PC-9 (cell line): Measurements from ENCODE around the gene DICER1. TPM values are rescaled to one million over a fixed set of nuclear protein-coding genes. Genes with fewer than 3 reads are reported as not detected.

Experiments
- BruUV-seq: library from RNA; stranded (reverse); fragments of 400-500 nt; replicated peaks from 2 replicates; lab custom pipeline; 2021; lab: Mats Ljungman, UMichigan
- CTCF ChIA-PET: fragments of 300-600 bp; sonication (Branson Sonifier 250); formaldehyde crosslinking; loops from one replicate; lab custom pipeline; 2022; ENCODE audit warnings: antibody characterized with exemption; lab: Charles Lee
- POLR2A ChIA-PET: fragments of 300-600 bp; sonication (Branson Sonifier 250); formaldehyde crosslinking; loops from one replicate; lab custom pipeline; 2022; ENCODE audit warnings: antibody characterized with exemption; ENCODE audit not compliant: unreplicated experiment; lab: Charles Lee
- DNase-seq, 2 experiments: peaks; one replicate each; pipeline versions ENCODE4 v3.0.0 to v3.0.0-alpha.2; 2015 to 2022; ENCODE audit warnings: mixed read lengths in 1 of 2
- H2AFZ ChIP-seq: fragments of 200-600 bp; sonication (generic); 2 replicates; pipeline ENCODE4 v1.8.1; 2017; ENCODE audit warnings: antibody characterized with exemption
- H3F3A ChIP-seq: fragments of 200-600 bp; sonication (generic); 2 replicates; pipeline ENCODE4 v1.8.1; 2017; ENCODE audit warnings: antibody characterized with exemption, mild to moderate bottlenecking, low read depth; ENCODE audit not compliant: insufficient read depth
- H3K27ac ChIP-seq: fragments of 200-600 bp; sonication (generic); 2 replicates; pipeline ENCODE4 v1.6.1; 2016; ENCODE audit warnings: mixed run types
- H3K27me3 ChIP-seq: fragments of 200-600 bp; sonication (generic); 2 replicates; pipeline ENCODE4 v1.6.1; 2016; ENCODE audit warnings: low read depth, mixed run types; ENCODE audit not compliant: insufficient read depth
- H3K36me3 ChIP-seq: fragments of 200-600 bp; sonication (generic); 2 replicates; pipeline ENCODE4 v1.6.1; 2016; ENCODE audit warnings: low read depth, mixed run types
- H3K4me1 ChIP-seq: fragments of 200-600 bp; sonication (generic); replicated peaks from 2 replicates; pipeline ENCODE4 v1.6.1; 2016; ENCODE audit warnings: mixed run types; ENCODE audit not compliant: insufficient read depth
- H3K4me2 ChIP-seq: fragments of 200-600 bp; sonication (generic); 2 replicates; pipeline ENCODE4 v1.6.1; 2017; ENCODE audit warnings: mixed run types
- H3K4me3 ChIP-seq: fragments of 200-600 bp; sonication (generic); 2 replicates; pipeline ENCODE4 v1.6.1; 2016; ENCODE audit warnings: mixed run types
- H3K79me2 ChIP-seq: fragments of 200-600 bp; sonication (generic); 2 replicates; pipeline ENCODE4 v1.6.1; 2017; ENCODE audit warnings: low read depth, mixed run types
- H3K9me2 ChIP-seq: fragments of 200-600 bp; sonication (generic); 2 replicates; pipeline ENCODE4 v1.8.1; 2017; ENCODE audit warnings: mild to moderate bottlenecking; ENCODE audit not compliant: insufficient read depth
- H3K9me3 ChIP-seq: fragments of 200-600 bp; sonication (generic); 2 replicates; pipeline ENCODE4 v1.8.1; 2016; ENCODE audit warnings: low read depth; ENCODE audit not compliant: insufficient read depth
- H4K20me1 ChIP-seq: fragments of 200-600 bp; sonication (generic); 2 replicates; pipeline ENCODE4 v1.8.1; 2017; ENCODE audit not compliant: insufficient read depth
- EZH2 ChIP-seq: fragments of 200-600 bp; sonication (generic); IDR thresholded peaks from 2 replicates; pipeline ENCODE4 v1.8.0; 2017; ENCODE audit warnings: antibody characterized with exemption, low read depth
- intact Hi-C: fragments of 100-400 bp; cut with micrococcal nuclease; formaldehyde crosslinking; loops from one replicate; pipeline ENCODE4 v1.10.0; 2022; ENCODE audit not compliant: unreplicated experiment
- total RNA-seq: library from RNA; stranded (reverse); gene quantifications from 2 replicates; pipeline ENCODE4 v1.2.3, GENCODE V29; 2021
- TF ChIP-seq, protein P1 (sequence below): fragments of 200-600 bp; sonication (generic); conservative IDR thresholded peaks from 2 replicates; pipeline ENCODE4 v1.6.1; 2017; ENCODE audit warnings: mixed run types, antibody characterized with exemption, mild to moderate bottlenecking, moderate library complexity

The DICER1 gene
- total RNA-seq, 1 experiment from 2014 or later: 15.1 TPM

DNA sequence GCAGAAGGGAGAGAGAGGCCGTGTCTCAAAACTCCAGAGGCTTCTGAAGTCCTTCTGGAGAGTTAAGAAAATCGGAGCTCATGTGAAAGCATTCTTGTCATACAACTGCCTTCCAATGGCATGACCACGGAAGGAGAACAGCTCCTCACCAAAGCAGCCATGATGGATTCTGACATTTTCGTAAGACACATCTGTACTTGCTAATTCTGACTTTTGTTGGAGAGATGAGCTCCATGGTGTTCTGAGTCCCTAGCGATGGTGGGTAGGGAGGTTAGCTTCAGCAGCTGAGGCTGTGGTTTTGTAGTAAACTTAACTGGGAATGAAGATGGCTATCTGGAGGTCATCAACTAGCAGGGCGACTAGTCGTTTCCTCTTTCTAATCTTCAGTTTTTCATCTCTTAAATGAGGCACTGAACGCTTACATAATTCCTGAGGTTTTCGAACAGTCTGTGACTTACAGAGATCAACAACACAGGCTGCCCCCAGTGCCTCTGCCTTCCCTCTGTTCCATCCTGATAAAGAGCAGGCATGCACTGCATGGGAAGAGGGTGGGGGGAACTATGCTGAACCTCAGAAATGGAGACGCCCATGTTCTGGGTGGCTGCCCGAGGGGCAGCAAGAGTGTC is 28.6 kb upstream of the DICER1 start:
- H3K36me3 ChIP-seq: no peaks in the 10 kb centered on the region
- TF ChIP-seq EZH2: no peak
- TF ChIP-seq, protein P1, sequence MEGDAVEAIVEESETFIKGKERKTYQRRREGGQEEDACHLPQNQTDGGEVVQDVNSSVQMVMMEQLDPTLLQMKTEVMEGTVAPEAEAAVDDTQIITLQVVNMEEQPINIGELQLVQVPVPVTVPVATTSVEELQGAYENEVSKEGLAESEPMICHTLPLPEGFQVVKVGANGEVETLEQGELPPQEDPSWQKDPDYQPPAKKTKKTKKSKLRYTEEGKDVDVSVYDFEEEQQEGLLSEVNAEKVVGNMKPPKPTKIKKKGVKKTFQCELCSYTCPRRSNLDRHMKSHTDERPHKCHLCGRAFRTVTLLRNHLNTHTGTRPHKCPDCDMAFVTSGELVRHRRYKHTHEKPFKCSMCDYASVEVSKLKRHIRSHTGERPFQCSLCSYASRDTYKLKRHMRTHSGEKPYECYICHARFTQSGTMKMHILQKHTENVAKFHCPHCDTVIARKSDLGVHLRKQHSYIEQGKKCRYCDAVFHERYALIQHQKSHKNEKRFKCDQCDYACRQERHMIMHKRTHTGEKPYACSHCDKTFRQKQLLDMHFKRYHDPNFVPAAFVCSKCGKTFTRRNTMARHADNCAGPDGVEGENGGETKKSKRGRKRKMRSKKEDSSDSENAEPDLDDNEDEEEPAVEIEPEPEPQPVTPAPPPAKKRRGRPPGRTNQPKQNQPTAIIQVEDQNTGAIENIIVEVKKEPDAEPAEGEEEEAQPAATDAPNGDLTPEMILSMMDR: no peak
- H3K9me2 ChIP-seq: no peaks in the 10 kb centered on the region
- H2AFZ ChIP-seq: no peak overlapping the region
- no TSS peak for BruUV-seq
- H4K20me1 ChIP-seq: no peaks in the 10 kb centered on the region
- DNase-seq: no peak
- CTCF ChIA-PET: no interaction called here
- POLR2A ChIA-PET: no interaction called here
- no peak overlapping the region for H3K27ac ChIP-seq
- H3K9me3 ChIP-seq: no peaks in the 10 kb centered on the region
- no peaks in the 10 kb centered on the region for H3F3A ChIP-seq
- H3K79me2 ChIP-seq: no peaks in the 10 kb centered on the region
- H3K4me1 ChIP-seq: no peaks in the 10 kb centered on the region
- H3K4me2 ChIP-seq: no peak overlapping the region
- no peaks in the 10 kb centered on the region for H3K27me3 ChIP-seq
- intact Hi-C loops: no loop called here
- no peak overlapping the region for H3K4me3 ChIP-seq

DNA sequence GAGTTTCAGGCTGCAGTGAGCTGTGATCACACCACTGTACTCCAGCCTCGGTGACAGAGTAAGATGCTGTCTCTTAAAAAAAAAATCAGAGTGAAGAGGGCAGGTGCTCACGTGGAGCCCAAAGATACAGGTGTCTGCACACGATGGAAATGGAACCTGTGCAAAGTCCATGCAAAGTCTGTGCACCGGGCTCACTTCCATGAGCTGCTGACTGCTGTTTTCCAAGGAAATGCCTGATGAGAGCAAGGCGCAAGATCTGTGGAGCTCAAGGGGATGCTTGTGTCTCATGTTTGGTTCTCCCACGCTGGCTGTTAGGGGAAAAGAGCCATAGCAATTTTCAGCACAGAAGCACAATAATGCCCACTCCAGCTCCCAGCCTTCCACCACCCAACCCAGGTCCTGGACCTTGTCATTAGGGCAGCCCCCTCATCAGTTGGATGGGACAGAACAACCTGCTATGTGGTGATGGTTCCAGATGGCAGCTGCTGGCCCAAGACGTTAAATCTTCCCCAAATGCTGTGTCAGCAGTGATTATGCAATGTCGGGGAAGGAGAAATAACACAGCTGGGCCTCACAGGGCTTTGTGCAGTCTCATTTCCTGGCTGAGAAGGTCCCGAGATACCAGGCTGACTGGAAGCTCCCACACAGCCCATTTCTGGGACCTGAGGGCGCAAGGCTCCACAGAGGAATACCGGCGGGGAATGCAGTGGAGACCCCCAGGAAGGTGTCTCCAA is 27.9 kb upstream of the DICER1 start:
- Histone ChIP-seq H3K27ac (no peak overlapping the region), H3K9me2 (no peaks in the 10 kb centered on the region), H3K9me3 (no peaks in the 10 kb centered on the region), H2AFZ (no peak overlapping the region), H3K4me1 (no peaks in the 10 kb centered on the region), H3K79me2 (no peaks in the 10 kb centered on the region), H3F3A (no peaks in the 10 kb centered on the region), H3K27me3 (no peaks in the 10 kb centered on the region), H3K36me3 (no peaks in the 10 kb centered on the region), H3K4me3 (no peak overlapping the region), H4K20me1 (no peaks in the 10 kb centered on the region), H3K4me2 (no peak overlapping the region)
- CTCF ChIA-PET: no interaction called here
- POLR2A ChIA-PET: interaction anchor here (0.7 kb wide), 1 partner anchor 428 kb away, joined by 3 read pairs; no protein-coding TSS in a partner anchor
- no TSS peak for BruUV-seq
- TF ChIP-seq, protein P1: no peak
- no peak for TF ChIP-seq EZH2
- no peak for DNase-seq
- intact Hi-C loops: no loop called here

DNA sequence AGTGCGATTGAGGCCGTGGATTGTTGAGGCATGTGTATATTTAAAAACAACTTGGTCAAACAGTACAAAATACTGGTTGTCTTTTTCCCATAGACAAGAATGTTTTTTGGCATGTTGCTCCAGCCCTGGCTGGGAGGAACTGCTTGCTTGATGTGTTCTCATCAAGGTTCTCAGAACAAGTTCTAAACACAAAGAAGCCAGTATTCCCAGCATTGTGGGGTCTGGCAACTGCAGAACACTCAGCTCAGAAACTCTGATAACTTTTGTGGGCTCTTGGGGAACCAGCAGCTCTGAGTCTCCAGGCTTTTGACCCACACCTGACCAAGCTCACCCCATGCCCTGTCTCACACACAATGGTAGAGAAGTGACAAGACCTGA is 27.1 kb upstream of the DICER1 start:
- CTCF ChIA-PET: no interaction called here
- TF ChIP-seq, protein P1: no peak
- no peak for TF ChIP-seq EZH2
- BruUV-seq: no TSS peak
- intact Hi-C loops: no loop called here
- Histone ChIP-seq H3K9me3 (no peaks in the 10 kb centered on the region), H3F3A (no peaks in the 10 kb centered on the region), H3K9me2 (no peaks in the 10 kb centered on the region), H3K4me3 (no peak overlapping the region), H3K79me2 (no peaks in the 10 kb centered on the region), H3K4me2 (no peak overlapping the region), H2AFZ (no peak overlapping the region), H3K27ac (no peak overlapping the region), H3K27me3 (no peaks in the 10 kb centered on the region), H3K4me1 (no peaks in the 10 kb centered on the region), H4K20me1 (no peaks in the 10 kb centered on the region), H3K36me3 (no peaks in the 10 kb centered on the region)
- POLR2A ChIA-PET: no interaction called here
- no peak for DNase-seq
